Measurements from ENCODE around the gene GALNT9.
"Not testable (repeated sequence)": the region's sequence is repeated elsewhere in the genome, so short reads cannot be mapped to it uniquely, and the experiment has no call there.

GALNT9 gene

DNA sequence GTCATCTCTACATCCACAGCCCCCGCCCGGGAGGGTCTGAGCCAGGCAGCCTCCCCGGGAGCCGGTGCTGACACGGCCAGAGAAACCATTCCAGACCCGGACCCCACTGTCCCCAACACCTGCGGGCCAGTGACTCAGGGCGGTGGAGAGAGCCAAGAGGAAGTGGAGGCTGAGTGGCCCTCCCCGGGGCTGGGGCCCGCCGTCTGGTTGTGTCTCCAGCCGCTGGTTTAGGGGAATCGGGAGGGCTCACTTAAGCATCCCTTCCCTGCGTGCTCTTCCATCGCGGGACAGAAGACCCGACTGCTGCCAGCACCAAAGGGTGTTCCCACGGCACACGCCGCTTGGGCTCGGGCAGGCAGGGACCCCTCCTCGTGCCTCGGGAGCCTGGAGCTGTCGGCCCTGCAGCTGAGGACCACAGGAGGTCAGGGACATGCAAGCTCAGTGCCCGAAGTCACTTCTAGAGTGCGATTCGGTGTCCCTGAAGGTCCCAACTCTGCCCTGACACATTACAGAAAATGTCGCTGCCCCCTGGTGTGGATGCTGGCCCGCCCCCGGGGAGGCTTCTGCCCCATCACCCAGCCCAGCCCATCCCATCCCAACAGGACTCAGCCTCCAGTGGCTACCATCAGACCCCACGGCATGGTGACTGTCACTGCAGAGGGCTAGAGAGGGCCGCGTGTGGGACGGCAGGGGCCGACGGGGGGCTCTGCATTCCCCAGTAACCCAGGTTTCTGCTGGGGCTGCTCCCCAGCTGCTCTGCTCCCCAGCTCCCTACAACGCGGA lies 50.8 kb downstream of the GALNT9 start:
- no peak for DNase-seq

DNA sequence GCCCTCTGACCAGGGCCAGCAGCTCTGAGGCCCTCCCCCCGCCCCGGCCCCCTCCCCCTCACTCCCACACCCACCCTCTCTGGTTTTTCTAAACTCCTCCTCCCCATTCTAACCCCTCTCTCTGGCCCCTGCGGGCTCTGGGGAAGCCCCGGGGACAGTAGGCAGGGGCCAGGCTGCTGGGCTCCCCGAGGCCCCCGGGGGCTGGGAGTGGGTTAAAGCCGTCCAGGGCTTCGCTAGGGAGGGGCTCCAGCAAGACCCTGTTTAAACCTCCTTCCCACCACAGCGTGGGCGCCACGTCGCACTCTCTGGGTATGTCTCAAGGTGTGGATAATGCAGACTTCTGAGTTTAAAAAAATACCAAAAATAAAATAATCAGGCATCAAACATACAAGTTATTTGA lies 51.4 kb downstream of the GALNT9 start:
- no peak for DNase-seq

DNA sequence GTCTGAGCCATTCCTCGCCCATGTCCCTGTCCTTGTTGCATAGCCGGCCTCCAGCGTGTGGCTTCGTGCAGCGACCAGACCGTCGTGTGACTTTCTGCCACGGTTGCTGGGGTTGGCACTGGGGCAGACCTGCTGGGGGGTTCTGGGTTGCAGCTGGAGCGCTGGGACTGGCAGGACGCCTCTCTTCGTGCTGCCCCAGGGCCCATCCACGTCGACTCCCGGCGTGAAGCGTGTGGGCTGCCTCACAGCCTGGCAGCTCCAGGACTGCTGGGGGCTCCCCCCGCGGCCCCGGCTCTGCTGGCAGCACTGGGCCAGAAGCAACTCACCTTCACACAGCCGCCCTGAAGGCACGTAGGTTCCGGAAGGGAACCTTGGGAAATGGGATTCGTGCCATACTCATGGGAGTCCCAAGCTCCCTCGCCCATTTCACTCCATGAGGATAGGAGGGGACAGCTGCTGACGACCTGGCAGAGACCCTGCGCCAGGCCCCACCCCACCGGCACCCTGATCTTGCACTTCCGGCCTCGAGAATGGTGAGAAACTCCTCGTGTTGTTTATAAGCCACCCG lies 51.9 kb downstream of the GALNT9 start:
- no peak for DNase-seq

DNA sequence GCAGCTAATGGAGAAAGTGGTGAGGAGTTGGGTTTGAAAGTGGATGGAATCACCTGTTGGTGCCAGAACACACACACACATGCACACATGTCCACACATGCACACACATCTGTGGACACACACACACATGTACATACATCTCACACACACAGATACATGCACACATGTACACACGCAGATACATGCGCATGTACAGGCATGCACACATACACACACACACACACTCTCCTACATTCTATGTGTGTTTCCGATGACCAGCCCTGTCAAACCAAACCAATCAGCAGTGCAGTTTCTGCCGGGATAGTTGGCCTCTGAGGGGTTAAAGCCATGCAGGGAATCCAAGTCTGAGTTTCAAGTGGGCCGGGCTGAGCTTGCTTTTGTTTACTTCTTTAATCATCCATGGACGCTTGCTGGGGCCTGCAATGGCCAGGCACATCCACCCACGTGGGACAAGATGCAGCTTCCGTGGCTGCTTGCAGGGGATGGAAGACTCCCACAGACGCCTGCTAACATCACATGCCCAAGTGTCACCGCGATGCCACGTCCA lies 52.5 kb downstream of the GALNT9 start:
- DNase-seq: no peak

DNA sequence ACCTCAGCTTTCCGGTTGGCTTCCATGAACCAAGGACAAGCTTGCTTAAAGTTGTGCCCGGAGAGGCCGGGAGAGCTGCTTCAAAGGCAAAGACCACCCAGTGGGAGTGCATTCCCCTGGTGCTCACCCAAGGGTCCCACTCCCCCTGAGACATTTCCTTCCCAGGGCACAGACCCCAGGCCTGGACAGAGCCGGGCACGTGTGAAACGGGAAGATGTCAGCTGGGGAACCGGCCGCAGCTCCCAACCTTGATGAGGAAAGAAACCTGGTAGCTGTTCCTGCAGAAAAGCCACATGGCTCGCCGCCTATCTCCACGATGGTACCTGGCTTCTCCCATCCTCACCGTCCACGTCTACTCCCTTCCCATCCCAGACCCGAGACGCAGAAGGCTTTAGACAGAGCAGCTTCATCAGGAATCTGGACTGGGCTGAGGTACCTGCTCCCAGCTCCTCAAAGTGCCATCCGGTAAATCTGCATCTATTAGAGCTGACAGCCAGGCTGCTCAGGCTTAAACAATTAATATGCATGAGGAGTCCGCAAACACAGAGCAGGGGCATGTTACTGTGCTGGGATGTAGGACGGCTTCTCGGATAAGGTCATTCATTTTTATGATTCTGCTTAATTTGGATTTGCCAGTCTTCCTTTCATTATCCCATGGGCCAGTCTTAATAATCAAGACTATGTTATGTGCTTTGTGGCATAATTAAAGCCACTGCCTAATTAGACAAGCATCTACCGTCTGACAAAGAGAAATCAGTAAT lies 53.1 kb downstream of the GALNT9 start:
- DNase-seq: no peak

DNA sequence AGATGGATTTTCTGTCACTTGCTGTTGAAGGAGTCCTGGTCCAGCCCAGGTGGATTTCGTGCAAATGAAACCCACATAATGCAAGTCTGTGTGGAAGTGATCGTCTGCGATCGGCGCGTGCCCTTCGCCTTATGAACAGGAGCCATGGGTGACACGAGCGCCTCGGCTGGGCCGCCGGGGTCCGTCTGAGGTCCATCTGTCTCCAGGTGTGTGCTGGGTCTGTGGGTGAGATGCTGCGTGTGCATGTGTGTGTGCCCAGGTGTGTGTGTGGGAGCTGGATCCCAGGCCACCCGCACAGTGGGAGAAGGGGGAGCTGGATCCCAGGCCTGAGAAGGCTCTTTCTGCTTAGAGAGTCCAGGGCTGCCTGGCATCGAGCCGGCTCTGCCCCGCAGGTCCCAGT lies 53.8 kb downstream of the GALNT9 start:
- no peak for DNase-seq

DNA sequence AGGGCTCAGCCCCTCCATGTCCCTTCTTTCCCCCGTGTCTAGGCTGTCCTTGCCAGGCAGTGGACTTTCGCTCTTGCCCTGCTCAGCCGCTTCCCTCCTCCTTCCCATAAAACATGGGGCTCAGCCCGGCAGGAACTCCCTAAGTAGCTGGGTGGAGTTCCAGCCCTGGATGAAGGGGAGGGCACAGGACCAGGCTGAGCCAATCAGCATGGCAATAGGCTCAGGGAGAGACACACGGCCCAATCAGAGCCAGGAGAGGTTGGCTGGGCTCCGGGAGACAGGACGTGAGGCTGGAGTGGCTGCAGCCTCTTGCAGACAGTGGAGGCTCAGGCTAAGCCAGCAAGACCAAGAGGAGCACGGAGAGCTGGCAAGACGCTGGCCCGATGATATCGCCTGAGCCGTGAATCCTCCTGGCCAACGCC lies 54.3 kb downstream of the GALNT9 start:
- DNase-seq: peak; percentile 77

DNA sequence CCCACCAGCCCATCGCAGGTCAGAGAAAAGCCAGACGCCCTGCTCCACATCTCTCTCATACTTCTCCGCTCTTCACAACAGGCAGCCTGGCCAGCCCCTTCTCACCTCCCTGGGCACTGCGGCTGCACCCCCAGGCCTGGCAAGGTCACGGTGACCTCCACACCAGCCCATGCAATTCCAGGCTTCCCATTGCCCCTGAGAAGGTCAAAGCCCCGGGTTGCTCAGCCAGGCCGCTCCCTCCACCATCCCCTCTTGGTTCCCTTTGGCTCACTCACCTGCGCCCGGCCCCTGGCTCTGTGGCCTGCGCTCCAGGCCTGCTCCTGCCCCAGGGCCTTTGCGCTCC lies 55.4 kb downstream of the GALNT9 start:
- DNase-seq: no peak

DNA sequence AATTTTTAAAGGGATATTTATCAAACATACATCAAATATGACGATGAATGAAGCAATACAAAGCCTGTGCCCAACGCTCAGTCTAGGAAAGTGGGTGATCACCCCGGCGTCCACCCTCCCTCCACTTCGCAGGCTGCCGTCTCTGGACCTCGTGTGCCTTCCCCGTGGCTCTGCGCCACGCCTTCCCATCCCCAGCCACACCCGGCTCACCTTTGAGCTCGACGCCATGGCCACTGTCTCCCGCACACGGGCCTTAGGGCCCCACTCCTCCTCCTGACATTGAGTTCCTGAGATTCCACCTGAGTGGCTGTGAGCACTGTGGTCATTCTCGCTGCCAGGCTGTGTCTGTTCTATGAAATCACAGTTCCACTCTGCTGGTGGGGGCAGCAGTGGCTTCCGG lies 56.7 kb downstream of the GALNT9 start:
- DNase-seq: no peak

DNA sequence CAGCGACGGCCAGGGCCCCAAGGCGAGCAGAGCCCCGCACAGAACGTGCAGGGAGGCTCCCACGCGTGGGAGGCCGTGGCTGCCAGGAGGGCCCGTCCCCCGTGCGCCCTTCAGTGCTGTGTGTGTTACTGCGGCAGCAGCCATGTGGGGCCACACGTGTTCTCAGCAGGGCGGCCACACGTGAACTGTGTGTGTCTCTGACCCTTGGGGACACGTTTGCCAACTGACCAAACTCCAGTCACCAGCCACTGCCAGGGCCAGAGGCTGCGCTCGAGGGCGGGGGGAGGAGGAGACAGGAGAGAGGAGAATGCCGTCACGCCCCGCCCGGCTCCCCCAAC lies 57.7 kb downstream of the GALNT9 start:
- no peak for DNase-seq

DNA sequence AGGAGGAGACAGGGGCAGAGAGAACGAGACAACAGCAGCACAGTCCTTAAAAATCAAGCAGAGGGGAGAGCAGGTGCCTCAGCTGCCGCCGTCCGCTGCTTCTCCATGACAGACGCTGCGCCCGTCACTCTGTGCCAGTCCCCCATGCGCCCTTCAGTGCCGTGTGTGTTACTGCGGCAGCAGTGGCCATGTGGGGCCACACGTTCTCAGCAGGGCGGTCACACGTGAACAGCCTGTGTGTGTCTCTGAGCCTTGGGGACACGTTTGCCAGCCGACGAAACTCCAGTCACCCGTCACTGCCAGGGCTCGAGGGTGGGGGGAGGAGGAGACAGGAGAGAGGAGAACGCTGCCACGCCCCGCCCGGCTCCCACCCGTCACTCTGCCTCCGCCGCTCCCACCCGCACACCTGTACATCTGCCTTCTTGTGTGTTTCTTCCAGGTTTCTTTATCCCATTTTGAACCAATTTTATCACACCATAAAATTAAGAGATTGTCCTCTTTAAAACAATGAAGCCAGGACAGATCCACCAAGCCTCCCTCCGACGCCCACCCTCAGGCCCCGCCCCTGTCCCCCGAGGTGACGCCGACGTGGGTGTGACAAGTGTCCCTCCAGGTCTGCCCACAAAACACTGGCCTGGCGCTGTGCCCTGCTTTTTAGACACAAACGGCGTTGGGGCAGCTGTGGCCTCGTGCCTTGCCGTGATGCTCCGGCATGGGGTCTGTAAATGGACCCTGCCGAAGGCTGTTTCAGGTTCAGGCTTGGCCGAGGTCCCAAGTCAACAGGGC lies 58.2 kb downstream of the GALNT9 start:
- no peak for DNase-seq

DNA sequence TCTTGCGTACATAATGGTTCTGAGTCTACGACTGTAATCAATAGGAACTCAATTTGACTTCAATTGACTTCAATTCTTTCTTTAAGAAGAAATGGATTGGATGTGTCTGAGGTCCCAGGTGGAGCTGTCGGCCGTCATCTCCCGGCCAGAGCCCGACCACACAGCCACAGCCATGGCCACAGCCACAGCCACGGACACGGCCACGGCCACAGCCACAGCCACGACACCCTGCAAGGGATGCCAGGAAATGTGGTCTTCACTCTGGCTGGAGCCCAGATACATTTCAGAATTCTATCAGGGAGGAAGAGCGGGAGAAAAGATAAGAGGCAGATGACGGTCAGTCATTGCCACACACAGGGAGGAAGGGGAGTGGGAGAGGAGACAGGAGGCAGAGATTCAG lies 58.9 kb downstream of the GALNT9 start:
- DNase-seq: no peak

DNA sequence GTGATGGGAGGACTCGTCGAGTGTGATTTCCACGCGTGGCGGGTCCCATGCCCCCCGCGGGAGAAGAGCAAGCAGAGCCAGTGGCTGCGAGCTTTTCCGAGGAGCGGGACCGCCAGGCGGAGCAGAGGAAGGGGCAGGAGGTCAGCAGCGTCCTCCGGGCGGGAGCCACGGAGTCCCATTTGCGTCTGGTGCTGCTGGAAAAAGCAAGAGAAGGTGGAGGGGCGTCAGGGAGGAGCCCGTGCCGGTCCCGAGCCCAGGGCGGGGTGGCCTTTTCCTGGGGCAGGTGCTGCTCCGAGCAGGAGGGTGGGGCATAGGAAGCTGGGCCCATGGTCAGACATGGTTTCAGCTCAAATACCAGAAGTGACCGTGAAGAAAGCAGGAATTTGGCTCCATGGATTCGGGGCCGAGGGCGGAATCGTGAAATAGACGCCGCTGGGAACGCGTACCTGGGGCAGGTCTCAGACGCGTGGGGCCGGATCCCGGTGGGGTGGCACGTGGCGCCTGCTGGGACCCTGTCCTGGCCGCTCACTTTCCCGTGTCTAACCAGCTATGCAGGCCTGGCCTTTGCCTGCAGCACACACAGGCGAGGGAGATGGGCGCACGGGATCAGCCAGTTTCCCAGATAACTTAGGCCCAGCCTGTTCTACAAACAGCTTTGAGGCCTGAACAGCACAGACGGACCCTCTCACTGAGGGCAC lies 60.0 kb downstream of the GALNT9 start:
- DNase-seq: no peak

DNA sequence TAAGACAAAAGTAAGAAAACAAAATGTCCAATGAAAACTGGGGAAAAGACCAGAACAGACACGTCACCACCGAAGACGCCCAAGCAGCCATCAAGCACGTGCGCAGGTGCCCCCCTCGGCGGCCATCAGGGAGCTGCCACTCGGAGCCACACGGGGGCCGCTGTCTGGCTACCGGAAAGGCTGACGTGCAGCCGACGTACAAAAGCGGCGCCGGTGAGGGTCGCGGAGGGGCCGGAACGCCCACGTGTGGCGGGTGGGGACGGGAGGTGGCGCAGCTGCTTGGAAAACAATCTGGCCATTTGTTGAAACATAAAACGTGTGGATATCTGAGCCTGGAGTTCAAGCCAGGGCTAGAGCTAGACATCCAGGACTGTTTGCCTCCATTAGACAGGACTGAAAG lies 60.7 kb downstream of the GALNT9 start:
- DNase-seq: no peak

DNA sequence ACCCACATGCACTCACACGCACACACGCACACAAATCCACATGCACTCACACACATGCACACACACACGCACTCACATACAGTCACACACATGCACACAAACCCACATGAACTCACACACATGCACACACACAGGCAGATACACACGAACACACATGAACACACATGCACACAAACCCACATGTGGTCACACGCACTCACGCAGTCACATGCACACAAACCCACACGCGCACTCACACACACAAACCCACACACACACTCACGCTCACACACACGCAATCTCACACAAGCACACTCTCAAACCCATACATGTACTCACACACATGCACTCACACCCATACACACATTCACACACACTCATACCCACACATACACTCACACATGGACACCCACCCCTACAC lies 61.5 kb downstream of the GALNT9 start:
- DNase-seq: no peak

DNA sequence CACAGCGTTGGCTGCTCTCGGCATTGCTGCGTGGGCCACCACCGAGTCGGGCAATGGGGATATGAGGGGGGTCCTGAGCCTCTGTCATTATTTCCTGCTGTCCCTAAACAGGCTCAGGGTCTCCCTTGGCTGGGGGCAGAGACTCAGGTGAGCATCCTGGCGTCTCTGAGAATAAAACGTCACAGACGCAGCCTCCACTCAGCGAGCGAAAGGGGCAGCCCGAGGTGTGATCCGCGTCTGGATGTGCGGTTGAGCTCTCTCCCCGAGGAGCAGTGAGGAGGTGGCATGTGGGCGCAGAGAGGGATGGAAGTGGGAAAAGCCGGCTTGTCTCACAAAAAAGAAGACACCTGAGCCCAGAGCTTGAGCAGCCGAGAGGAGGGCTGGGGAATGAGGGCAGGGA lies 62.6 kb downstream of the GALNT9 start:
- no peak for DNase-seq

DNA sequence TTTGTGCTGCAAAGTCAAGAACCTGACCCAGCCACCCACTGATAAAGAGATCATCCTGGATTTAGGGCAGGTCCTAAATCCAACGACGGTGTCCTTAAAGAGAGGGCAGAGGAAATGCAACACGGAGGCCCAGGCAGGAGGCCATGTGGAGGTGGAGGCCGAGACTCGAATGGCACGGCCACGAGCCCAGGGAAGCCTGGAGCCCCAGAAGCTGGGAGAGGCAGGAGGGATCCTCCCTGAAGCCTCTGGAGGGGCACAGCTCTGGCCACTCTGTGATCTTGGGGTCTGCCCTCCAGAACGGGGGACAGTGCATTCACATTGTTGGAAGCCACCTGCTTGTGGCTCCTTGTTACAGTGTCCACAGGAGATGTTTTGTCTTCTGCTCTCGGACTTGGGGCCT lies 63.0 kb downstream of the GALNT9 start:
- DNase-seq: no peak

DNA sequence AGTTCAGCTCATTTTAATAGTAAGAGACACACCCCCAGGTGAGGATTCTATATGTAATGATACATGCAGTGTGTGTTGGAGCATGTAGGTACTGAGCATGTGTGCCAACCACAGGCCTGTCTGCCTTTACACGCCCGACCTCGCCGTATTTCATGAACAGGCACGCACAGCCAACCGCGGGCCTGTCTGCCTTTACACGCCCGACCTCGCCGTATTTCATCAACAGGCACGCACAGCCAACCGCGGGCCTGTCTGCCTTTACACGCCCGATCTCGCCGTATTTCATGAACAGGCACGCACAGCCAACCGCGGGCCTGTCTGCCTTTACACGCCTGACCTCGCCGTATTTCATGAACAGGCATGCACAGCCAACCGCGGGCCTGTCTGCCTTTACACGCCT lies 63.6 kb downstream of the GALNT9 start:
- DNase-seq: not testable (repeated sequence)

DNA sequence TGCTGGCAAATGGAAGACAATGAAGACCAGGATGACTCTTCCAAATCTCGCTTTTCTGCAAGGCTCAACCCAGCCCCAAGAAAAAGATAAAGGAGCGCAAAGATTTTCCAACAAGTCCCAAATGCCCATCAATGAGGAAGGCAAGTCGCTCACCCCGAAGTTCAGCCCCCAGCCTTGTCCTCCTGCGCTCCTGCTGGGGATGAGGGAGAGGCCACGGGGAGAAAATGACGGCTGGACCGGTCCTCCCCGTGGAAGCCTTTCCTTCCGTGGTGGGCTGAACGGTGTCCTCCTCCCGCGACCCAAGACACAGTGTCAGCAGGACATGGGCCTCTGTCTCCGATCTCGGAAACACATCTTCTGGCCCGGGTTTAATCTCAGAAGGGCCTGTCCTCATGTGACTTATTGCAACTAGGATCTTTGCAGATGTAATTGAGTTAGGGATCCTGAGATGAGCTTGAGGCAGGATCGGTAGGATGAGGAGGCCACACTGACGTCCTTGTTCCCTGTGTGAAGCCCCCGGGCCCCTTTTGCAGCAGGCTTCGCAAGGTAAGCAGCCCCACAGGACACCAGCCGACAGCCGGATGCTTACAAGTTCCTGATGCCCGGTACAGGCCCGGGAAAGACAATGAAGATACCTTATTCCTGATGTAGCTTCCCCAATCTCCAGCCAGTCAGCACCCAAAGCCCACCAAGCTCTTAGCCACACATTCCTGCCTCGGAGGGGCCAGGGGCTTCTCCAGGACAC lies 64.2 kb downstream of the GALNT9 start:
- DNase-seq: no peak

DNA sequence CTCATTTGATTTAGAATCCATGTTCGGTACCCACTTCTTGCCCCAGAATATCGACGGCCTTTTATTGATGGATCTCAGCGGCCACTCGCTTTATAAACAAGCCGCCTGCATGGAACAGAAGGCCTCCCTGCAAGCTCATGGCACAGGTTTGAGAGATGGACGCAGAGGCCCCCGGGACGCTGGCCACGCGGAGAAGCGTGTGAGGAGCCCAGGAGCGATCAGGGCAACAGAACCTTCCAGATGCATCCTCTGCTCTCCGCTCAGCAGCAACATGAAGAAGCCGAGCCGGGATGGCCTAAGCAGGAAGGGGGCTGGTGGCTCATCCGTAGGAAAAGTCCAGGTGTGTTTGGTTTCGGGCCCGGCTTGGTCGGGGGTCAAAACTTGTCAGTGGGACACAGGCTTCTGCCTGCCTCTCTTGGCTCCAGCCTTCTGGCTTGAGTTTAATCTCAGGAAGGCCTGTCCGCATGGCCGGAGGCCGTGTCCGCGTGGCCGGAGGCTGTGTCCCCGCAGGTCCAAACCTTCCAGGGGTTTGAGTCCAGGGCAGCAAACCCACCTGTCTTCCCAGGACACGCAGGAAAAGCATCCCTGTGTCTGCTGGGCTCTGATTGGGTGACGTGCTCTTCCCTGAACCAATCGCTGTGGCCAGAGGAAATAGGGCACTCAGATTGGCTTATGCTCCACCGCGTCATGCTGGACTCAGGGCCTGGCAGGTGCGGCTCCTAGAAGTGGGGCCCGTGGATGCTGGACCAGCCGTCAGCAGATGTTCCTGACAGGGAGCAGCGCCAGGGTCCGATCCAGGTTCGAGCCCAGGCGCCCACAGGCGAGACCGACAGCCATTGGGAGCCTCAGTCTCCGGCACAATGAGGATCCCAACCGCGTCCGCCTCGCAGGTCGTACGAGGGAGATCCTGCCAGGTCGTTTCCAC lies 65.0 kb downstream of the GALNT9 start:
- DNase-seq: no peak
